NB4 (cell line): ENCODE results near the gene OR7C1.

Experiments used
- DNase-seq: peaks from one replicate; pipeline ENCODE4 v3.0.0; 2010; ENCODE audit warnings: low read depth
- H3K4me3 ChIP-seq: one replicate; pipeline ENCODE4 v1.5.1; 2011; ENCODE audit warnings: mild to moderate bottlenecking, low read depth, low read length, moderate library complexity
- MYC ChIP-seq: IDR thresholded peaks from 2 replicates; pipeline ENCODE4 v1.6.1; 2011; ENCODE audit warnings: low read depth, low read length
- POLR2A ChIP-seq: IDR thresholded peaks from 2 replicates; pipeline ENCODE4 v1.6.1; 2011; ENCODE audit warnings: mild to moderate bottlenecking; ENCODE audit not compliant: insufficient read length; ENCODE audit errors: extremely low read depth
- TF ChIP-seq, protein P1 (sequence below): IDR thresholded peaks from one replicate; pipeline ENCODE4 v1.5.1; 2012; ENCODE audit warnings: low read depth, low read length
- TF ChIP-seq, protein P2 (sequence below): IDR thresholded peaks from 2 replicates; pipeline ENCODE4 v1.6.1; 2011; ENCODE audit warnings: low read depth, low read length

Gene OR7C1

DNA sequence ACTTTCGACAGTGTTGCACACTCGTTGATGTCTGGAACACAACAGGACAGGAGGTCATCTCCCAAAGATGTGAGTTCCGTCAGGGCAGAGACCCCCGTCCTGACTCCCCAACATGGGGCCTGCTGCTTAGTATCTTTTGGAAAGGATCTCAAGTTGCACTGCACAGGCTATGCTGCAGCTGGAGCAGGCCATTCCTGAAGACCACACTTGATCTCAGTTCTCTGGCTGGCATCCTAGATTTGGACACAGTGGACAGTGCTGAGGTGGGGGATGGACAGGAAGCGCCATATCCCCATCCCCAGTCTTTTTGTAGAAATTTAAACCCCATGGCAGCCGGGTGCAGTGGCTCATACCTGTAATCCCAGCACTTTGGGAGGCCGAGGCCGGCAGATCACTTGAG, 62.5 kb downstream of the OR7C1 start:
- H3K4me3 ChIP-seq = no peak overlapping the region
- no peak for TF ChIP-seq MYC
- TF ChIP-seq, protein P1, sequence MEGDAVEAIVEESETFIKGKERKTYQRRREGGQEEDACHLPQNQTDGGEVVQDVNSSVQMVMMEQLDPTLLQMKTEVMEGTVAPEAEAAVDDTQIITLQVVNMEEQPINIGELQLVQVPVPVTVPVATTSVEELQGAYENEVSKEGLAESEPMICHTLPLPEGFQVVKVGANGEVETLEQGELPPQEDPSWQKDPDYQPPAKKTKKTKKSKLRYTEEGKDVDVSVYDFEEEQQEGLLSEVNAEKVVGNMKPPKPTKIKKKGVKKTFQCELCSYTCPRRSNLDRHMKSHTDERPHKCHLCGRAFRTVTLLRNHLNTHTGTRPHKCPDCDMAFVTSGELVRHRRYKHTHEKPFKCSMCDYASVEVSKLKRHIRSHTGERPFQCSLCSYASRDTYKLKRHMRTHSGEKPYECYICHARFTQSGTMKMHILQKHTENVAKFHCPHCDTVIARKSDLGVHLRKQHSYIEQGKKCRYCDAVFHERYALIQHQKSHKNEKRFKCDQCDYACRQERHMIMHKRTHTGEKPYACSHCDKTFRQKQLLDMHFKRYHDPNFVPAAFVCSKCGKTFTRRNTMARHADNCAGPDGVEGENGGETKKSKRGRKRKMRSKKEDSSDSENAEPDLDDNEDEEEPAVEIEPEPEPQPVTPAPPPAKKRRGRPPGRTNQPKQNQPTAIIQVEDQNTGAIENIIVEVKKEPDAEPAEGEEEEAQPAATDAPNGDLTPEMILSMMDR = no peak
- TF ChIP-seq, protein P2, sequence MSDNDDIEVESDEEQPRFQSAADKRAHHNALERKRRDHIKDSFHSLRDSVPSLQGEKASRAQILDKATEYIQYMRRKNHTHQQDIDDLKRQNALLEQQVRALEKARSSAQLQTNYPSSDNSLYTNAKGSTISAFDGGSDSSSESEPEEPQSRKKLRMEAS = no peak
- TF ChIP-seq POLR2A = no peak
- no peak for DNase-seq

DNA sequence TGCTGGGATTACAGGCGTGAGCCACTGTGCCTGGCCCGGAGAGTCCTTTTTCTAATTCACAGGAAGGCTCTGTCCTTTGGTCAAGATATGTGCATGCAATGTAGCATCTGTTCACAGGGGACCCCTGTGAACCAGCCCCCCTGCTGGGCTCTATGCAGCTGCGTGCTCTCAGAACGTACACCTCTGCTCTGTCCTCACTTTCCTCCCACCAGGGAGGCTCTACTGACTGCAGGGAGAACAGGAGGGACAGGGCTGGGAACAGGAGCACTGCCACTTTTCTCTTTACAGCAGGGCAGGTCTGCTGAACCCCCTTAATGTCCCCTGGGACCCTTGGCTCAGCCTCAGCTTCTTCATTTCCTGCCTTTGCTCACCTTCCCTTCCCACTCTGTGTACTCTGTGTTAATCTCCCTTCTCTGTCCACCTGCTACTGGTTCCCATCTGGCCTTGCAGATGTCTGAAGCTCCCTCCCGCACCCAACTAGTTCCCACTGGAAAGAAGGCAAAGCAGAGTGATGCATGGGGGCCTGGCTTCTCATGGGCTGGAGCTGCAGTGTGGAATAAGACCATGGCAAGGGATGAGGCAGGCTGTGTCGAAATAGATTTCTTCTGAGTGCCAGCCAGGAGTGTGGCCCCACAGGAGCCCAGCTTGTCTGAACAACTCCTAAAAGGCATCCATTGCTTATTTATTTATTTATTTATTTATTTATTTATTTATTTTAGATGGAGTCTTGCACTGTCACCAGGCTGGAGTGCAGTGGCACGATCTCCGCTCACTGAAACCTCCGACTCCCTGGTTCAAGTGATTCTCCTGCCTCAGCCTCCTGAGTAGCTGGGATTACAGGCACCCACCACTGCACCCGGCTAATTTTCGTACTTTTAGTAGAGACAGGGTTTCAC, 63.8 kb downstream of the OR7C1 start:
- TF ChIP-seq, protein P1 = no peak
- TF ChIP-seq, protein P2 = no peak
- TF ChIP-seq POLR2A = no peak
- TF ChIP-seq MYC = no peak
- H3K4me3 ChIP-seq = no peak overlapping the region
- peak; percentile 40 for DNase-seq

DNA sequence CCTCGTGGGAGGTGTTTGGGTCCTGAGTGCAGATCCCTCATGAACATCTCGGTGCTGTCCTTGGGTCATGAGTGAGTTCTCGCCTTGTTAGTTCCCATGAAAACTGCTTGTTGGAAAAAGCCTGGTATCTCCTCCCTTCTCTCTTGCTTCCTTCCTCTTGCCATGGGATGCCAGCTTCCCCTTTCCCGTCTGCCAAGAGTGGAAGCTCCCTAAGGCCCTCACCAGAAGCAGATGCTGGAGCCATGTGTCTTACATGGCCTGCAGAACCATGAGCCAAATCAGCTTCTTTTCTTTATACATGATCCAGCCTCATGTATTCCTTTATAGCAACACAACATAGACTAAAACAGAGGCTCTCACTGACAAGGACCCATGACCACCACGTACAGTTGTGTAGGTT, 64.8 kb downstream of the OR7C1 start:
- H3K4me3 ChIP-seq = no peak overlapping the region
- TF ChIP-seq POLR2A = no peak
- TF ChIP-seq, protein P2 = no peak
- TF ChIP-seq, protein P1 = no peak
- no peak for TF ChIP-seq MYC
- no peak for DNase-seq

DNA sequence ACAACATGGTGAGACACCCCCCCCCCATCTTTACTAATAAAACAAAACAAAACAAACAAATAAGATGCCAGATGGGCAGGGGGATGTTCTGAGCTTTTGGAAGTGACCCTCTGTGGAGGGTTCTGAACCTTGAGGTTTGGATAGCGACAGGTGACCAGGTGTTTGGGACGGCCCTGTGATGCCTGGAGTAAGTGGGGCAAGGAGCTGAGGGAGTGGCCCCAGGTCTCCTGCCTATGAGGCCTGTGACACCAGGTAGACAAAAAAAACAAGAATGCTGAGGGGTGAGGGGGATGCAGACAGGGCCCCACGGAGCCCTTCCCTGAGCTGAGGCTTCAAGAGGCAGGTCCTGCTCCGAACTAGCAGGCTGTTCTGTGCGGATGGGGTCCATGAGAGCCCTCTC, 65.8 kb downstream of the OR7C1 start:
- no peak for TF ChIP-seq POLR2A
- TF ChIP-seq, protein P1 = no peak
- TF ChIP-seq, protein P2 = no peak
- no peak for TF ChIP-seq MYC
- no peak for DNase-seq
- no peak overlapping the region for H3K4me3 ChIP-seq

DNA sequence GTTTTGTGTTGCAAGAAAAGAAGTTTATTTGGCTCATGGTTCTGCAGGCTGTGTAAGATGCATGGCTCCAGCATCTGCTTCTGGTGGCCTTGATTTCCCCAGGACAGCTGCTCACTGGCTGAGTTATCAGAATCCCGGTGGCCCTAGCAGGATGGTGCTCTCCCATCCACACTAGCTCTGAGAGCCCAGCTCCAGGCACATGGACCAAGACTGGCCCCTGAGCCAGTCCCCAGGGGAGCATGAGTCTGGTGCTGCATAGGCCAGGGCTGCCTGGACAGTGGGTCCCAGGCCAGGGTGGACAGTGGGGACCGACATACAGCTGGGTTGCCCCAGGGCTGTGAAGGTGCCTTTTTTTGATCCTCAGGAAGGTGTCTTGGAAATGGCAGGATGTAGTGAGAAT, 67.0 kb downstream of the OR7C1 start:
- DNase-seq = no peak
- TF ChIP-seq, protein P1 = no peak

More for the DNA sequence above, 67.0 kb downstream of the OR7C1 start:
- H3K4me3 ChIP-seq = no peak overlapping the region
